HG03565 (cell line): ENCODE data around the gene ZNF106.
A peak's percentile ranks its signal among the peaks of the same experiment; 100 is the strongest.

Experiments used
- ATAC-seq: cut with Tn5 transposase; IDR thresholded peaks from one replicate; pipeline ENCODE4 v1.9.1; 2021; ENCODE audit warnings: mild to moderate bottlenecking, moderate library complexity; ENCODE audit not compliant: unreplicated experiment

The ZNF106 gene

GRCh38 chr15:42490671-42491538 is at the start of gene ZNF106:
Gene ZNF106, minus strand, starts transcription at chr15:42491141. Its CDS starts 18,852 bp downstream, at chr15:42472289.
- peak; percentile 50 for ATAC-seq

GRCh38 chr15:42533246-42533645 is 42.3 kb upstream of the ZNF106 start:
- no peak for ATAC-seq

DNA sequence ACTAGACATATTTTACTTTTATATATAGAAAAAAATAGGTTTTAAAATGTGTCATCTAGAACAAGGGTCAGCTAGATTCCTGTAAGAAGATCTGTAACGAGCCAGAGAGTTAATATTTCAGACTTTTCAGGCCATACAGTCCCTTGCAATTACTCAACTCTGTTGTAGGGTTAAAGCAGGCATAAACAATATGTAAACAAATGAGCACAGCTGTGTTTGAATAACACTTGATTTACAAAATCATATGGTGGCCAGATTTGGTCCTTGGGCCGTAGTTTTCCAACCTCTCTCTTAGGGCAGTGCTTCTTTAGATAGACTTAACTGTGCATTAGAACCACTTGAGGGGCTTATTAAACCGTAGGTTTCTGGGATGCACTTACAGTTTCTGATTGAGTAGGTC is 38.0 kb upstream of the ZNF106 start:
- no peak for ATAC-seq

DNA sequence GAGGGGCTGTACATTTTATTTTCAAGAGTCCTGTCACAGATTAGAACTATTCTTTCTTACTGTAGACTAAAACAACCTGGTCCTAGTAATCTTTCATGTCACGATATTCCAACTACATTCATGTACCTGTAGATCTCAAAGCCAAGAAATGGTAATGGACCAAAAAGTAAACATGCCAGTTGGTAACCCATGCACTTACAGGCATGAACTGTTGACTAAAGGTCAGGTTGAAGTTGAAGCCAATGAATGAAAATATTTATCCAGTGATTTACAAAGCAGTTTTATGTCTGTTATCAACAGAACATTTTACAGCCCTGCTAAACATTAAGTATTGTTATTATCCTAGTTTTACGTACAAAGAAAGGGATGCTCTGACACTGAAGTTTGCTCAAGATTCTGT is 32.4 kb upstream of the ZNF106 start:
- no peak for ATAC-seq

DNA sequence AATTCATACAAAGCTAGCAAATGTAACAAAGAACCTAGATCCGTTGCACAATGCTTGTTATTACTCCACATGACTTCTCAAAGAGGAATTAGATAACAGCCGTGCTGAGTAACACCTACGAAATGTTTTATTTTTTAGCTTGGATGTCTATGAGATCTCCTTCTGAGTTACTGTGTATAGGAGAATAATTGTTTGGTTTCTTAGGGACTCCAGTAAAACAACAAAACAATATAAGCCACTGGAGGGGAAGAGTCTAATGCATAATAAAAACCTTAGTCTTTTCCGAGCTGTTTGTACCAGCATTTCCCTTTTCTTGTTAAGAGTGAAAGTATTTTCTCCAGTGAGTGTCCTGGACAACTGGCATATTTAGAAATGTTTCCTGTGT is 20.1 kb upstream of the ZNF106 start:
- ATAC-seq: no peak

DNA sequence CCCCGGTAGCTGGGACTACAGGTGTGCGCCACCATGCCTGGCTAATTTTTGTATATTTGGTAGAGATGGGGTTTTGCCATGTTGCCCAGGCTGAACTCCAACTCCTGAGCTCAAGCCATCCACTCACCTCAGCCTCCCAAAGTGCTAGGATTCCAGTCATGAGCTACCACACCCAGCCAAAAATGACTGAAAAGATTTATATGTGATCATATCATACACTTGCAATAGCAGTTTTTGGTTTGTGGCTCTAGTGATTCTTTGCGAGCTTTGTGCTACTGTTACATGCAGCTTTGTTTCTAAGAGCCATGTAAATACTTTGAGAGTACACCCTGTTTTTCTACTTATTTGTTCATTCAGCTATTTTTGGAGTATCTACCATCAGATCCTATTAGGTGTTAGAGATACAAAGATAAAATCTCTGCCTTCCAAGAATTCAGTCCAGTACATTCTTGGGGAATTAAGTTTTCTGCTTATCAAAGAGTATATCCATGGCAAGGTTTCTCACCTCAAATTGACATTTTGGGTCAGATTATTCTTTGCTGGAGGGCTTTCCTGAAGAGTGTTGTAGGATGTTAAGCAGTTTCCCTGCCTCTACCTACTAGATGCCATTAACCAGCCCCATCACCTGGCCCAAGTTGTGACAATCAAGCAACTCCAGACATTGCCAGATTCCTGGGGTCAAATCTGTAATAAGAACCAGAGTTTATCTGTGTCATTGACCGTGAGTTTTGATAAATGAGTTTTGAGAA is 19.5 kb upstream of the ZNF106 start:
- no peak for ATAC-seq

GRCh38 chr15:42508263-42508690 is 17.3 kb upstream of the ZNF106 start:
- no peak for ATAC-seq

- no peak for ATAC-seq
Observed at GRCh38 chr15:42507514-42507913, 16.6 kb upstream of the ZNF106 start.

DNA sequence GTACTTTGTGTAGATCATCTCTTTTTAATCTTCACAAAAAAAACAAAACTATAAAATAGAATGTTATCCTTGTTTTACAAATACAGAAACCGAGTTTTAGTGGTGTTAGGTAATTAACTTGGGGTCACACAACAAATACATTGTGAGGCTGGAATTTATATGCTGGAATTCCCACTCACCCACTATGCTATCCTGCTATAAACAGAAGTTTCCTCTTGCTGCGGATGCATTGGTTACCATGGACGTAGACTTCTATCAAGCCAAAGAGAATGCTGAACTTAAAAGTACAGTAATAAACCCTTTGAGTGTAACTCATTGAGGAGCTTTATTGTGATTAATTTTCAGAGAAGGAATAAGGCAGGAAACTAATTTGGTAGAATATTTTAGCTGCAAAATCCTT is 13.7 kb upstream of the ZNF106 start:
- peak; percentile 10 for ATAC-seq

- no peak for ATAC-seq
Observed at GRCh38 chr15:42503825-42504224, 12.9 kb upstream of the ZNF106 start.

DNA sequence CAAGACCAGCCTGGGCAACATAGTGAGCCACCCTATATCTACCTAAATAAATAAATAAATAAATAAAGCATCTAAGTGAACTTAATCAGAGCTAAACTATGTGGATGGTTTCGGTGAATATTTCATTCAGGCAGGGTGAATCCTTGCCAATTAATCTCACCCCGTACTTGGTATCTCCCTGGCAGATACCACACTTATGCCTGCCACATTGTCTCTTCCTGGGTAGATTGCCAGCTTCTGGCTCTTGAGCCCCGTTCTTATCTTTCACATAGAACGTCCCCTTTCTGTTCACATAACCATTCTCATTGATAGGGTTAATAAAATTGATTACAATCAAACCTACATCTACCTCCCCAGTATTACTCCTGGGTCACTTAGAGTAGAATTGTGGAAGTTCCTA is 11.5 kb upstream of the ZNF106 start:
- ATAC-seq: no peak

GRCh38 chr15:42499858-42500609 is 9.1 kb upstream of the ZNF106 start:
- ATAC-seq: no peak

DNA sequence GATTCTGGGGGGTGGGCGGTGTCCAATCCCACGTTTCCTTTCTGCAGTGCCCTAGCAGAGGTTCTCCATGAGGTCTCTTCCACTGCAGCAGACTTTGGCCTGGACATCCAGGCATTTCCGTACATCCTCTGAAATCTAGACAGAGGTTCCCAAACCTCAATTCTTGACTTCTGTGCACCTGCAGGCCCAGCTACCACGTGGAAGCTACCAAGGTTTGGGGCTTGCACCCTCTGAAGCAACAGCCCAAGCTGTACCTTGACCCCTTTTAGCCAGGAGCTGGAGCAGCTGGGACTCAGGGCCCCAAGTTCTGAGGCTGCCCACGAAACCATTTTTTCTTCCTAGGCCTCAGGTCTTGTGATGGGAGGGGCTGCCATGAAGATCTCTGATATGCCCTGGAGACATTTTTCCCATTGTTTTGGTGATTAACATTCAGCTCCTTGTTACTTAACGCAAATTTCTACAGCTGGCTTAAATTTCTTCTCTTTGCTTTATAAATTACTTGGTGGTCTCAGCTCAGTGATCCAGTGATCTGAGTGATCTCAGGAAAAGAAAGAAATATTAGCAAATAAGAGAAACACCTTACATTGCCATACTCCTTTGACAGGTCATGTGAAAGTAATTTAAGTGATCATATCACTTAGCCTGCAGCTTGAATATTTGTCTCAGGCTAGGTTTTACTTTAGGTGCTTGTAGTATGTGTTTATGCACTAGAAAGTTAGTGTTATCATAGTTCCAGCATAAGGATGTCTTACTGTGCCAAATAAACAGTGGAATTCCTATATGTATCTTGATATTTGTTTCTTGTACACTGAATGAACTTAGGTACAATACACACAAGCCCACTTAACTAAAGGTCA is 7.5 kb upstream of the ZNF106 start:
- ATAC-seq: no peak

- peak; percentile 50 for ATAC-seq
Observed at GRCh38 chr15:42495361-42496212, 4.6 kb upstream of the ZNF106 start, which contains the start of gene SNAP23. Gene SNAP23, plus strand, starts transcription at chr15:42495634. Its CDS starts 16,213 bp downstream, at chr15:42511847.

- no peak for ATAC-seq
Observed at GRCh38 chr15:42494998-42495360, 4.0 kb upstream of the ZNF106 start.

DNA sequence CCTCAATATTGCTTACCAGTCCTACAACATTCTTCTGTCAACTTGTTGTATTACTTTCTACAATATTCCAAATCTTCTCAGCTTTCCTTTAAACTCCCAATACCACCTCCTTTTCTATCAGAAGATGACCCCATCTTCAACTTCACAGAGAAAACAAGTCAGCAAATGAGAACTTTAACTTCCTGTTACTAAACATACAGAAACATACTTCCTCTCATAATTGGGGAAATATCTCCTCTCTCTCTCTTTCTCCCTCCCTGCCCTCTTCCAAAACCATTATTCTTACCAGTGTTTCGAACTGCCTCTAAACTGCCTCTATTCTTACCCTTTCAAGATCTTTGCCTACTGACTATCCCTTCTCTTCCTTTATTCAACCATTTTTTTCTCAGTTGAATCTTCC is 2.7 kb upstream of the ZNF106 start:
- ATAC-seq: no peak

- no peak for ATAC-seq
Observed at GRCh38 chr15:42491539-42492225, 741 bp upstream of the ZNF106 start.

DNA sequence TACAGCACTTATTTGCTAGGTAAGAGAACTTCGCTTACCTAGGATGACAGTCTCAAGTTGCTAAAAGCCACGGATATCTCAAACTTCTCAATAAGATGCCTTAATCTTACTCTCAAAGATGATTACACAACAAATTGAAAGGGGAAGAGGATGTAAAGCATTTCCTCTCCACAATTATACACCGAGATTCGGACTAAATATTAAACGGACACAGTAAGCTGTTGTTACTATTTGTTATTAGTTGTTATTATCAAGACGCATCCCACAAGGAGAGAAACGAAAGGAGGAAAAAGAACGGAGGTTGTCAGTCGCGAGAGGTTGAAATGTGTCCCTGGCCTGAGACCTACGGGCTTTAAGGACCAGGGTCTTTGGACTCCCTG is 660 bp downstream of the ZNF106 start:
- no peak for ATAC-seq

- ATAC-seq: no peak
Observed at GRCh38 chr15:42483677-42484076, 7.3 kb downstream of the ZNF106 start.
